ENCODE data around the gene ARHGEF28.

ARHGEF28 gene

DNA sequence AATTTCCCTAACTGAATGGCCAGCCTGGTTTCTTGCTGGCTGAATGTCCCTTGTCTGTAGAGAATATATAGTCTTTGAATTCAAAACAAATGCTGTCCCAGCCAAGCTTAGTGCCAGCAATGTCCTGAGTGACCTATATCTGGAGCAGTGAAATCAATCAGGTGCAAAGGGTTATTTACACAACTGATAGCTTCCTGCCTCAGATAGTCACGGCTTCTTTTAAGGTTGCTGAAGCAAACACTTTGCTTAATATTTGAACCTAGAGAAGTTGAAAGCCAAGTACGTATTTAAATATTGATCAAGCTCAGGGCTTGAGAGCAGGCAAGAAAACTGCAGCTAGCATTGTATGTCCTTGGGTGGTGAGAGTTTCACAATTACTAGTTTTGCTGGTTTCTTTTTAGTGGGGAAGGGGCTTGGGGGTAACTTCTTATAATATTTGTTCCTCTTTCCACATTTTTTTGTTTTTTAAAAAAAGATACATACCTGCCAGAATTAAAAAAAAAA, 2.0 kb upstream of the ARHGEF28 start:
- no peak for DNase-seq

DNA sequence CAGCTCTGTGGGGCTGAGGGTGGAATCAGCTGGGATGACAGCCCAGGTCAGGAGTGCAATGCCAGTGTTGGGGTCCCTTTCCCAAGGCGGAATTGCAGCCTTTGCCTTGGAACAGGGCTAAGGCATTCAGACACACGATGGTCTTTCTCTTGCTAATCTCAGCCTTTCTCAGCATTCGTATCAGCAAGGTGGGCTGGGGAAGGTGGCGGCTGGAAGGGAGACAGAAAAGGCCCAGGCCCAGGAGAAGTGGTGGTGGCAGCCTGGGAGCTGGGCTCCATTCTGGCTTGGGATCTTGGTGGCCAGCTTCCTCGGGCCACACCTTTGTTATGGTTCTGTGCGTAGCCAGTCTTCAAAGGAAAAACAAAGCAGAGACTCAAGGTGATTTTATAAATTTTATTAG, 1.1 kb upstream of the ARHGEF28 start:
- no peak for DNase-seq

DNA sequence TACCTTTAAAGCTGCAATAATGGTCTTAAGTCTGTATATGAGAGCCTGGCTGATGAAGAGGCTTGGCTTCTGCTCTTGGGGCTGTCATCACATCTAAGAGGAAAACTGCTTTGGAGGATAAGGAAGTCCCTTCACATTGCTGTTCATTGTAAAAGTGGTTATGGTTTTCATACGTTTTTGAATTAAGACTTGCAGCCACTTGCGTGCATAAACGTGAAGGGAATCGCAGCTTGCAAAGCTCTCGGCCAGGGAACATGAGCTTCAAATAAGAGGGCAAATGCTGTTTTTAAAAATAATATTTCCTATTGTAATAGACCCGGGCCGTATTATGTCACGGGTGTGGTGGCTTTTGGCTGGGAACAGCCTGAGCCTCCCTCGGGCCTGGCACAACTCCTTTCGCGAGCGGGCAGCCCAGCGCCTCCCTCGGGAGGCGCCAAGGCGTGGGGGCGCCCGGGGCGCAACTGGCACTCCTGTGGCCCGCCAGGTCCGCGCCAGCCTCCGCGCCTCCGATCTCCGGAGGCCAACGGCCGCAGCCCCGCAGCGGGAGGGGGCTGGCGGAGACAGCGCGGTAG, 538 bp upstream of the ARHGEF28 start:
- DNase-seq = no peak

DNA sequence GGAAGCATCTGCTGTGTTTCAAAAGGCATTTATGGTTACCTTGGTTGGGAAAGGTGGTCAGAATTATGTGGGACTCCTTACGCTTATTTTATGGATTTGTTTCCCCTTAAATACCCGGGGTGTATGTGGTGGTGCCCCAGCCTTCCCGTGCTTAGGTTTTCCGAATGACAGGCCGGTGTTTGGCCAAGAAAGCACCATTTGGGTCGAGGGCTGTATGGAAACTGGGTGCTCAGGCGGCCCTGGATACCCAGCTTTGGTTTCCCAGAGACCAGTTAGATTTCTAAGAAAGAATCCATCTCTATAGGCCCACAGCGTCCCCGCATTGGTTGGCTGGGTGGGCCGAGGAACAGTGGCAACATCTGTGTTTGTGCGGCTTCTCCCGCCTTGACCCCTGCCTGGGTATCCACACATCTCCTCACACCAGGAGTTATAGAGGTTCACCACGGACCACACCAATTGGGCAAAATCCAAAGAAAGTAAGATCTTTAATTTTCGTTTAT, 868 bp downstream of the ARHGEF28 start:
- DNase-seq = no peak

DNA sequence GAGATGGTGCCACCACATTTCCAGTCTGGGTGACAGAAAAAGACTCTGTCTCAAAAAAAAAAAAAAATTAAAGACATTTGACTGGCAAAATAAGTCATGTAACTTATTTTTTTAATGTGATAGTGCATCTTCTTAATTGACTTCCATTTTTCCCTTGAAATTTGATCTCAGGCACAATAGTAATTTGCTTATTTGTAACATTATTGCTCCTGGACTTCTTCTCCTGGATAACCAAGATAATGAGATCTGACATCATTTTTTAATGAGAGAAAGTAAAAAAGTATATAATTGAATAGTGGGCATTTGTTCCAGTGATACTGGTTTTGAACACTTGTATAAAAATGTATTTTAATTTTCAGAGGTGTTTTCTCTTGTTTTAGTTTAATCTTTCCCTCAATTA, 3.5 kb downstream of the ARHGEF28 start:
- no peak for DNase-seq

DNA sequence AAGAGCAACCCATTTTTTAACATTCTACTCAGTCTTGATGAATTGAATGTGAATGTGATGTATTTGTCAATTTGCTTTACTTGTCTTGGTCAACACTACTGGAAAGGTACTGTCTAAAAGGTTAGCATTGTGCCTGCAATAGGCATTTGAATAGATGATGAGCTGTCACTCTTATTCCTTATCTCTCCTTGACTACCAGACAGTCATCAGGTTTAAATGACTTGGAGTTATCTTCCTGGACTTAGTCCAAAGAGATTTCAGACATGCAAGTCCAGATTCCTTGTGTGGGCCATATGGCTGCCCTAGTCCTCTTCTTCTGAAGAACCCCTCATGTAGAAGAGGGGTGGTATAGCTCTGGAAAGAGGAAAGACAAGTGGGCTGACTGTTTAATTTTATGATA, 4.8 kb downstream of the ARHGEF28 start:
- DNase-seq = no peak

DNA sequence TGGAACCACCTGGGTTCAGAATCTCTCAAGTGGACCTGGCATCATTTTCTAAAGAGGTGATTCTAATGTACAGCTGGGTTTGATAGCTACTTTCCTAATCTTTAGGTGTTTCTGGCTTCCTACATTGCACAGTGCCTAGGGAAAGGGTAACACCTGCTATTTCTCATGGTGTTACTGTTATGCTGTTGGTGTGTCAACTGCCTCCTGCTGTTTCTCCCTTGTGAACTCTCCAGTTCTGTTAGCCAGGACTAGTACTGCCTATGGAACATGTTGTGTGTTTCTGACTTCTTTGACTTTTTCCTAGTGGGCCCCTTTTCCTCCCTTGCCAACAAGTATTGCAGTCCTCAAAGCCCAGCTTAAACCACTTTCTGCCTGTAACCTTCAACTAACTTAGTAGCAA, 5.5 kb downstream of the ARHGEF28 start:
- no peak for DNase-seq

DNA sequence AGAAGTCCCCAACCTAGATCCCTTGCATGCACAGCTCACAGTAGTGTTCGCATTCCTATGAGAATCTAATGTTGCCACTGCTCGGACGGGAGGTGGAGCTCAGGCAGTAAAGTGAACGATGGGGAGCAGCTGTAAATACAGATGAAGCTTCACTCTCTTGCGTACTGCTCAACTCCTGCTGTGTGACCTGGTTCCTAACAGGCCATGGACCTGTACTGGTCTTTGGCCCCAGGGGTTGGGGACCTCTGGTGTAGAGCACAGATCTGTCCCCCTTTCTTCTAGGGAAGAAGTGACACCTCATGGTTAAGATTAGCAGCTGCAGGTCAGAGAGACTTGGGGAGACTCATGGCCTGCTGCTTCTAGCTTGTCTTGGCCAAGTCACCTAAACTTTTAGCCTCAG, 7.1 kb downstream of the ARHGEF28 start:
- no peak for DNase-seq

DNA sequence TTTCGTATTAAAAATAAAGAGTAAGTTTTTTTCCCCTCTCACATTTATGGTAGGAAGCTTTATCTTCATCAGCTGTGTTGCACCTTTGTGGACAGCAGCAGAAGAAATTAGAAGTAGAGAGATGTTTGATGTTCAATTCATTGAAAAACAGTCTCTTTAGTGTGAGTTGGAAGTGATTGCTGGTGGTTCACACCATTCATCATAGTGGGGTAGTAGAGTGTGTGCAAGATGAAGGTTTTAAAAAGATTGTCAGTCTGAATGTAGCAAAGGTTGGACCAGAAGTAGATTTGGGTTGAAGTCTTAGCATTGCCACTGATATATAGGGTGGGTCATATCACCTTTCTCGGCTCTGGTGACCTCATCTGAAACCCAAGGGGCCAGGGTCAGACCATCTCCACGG, 10.4 kb downstream of the ARHGEF28 start:
- no peak for DNase-seq

DNA sequence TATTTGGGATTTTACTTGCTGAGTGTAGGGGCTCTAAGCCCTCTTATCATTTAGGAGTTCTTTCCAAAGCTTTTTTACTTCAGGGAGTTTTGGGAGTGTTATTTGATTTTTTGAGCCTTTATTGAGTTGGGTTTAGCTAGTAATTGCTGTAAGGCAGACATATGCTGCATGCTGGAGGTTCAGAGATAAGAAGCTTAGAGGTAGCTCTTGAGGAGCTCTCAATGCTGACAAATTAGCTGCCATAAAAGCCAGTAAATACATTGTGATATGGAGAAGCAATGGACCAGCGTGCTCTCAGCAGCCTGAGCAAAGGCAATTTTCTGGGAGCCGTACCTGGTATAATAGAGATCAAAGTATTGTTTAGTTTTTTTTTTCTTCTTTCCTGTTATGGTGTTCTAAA, 11.6 kb downstream of the ARHGEF28 start:
- DNase-seq = no peak

DNA sequence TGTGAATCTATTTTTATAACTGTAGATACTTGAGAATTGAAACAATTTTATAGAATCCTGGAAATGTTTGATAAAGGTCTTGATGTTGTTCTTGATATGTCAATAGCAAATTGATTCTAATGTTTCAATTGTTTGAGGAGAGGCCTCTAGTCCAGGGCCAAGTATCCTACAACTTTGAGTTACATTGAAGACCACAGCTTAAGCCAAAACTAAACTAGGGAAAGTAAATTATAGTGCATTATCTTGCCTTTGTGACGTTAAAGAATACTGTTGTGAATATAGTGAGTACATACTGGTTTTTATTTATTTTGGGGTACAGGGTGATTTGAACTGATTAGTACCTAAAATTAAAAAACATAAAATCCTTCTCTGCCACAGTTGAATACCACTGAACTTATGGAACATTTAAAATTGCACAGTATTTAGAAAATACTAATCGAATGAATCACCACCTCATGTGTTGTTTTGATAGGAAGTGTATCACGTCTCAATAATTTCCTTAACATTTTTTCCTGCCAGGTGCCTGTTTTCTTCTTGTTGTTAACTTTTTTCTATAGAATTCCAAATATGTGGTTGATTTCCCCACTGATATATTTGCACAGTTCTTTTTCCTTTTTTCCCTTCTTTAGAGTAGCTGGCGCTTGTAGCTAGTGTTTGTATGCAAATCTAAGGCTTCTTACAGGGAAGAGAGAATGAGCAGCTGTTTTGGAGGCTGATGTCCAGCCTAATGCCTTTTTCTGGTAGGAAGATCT, 12.5 kb downstream of the ARHGEF28 start:
- DNase-seq = no peak

DNA sequence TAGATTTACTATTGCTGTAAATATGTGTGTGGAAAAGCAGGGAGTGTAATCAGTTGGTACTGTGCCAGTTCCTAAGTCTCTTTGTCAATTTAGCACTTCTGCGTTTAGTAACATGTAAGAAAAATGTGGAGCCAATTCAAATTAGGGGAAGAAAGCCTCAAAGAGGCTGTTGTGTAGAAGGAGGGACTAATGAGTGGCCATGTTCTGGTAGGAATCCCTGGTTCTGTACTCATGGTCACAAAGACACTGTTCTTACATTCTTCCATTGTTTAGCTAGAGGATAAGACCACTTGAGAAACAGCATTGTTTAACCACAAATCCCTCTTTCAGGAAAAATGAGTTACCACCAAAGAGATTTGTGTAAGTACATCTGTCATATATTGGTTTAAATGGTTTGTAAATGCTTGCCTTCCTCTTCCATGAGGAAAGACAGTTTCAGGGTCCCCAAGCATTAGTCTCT, 14.9 kb downstream of the ARHGEF28 start:
- DNase-seq = no peak

DNA sequence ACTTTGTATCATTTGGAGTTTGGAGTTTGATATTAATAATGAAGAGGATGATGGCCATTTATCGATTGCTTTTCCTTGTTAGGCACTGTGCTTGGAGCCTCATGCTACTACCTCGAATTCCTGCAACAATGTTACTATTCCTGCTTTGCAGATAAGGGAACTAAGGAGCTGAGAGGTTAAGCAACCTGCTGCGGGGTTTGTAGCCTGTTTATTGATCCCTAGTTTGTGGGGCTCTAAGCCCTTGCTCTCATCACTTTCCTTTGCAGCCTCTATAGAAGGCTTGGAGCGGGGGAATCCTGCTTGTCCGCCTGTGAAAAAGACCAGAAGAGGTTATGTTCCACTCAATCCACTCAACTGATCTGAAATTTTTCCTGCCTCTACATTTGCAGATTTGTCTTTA, 15.8 kb downstream of the ARHGEF28 start:
- no peak for DNase-seq

DNA sequence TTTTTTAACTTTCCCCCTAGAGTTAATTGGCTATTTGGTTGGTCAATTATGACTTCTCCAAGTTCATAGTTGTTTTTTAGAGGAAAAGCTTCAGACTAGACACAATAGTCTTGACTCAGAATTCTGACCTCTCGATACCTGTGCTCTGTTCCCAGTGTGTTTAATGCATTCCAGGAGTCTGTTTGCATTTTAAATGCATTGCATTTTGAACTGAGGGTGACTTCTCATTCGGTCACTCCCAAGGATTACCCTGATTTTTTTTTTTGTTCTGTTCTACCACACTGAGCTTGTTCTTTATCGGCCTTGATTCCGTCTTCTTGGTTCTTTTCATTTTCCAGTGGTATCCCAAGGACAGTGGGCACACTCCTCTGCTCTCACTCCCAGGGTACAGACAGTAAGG, 16.3 kb downstream of the ARHGEF28 start:
- DNase-seq = no peak

DNA sequence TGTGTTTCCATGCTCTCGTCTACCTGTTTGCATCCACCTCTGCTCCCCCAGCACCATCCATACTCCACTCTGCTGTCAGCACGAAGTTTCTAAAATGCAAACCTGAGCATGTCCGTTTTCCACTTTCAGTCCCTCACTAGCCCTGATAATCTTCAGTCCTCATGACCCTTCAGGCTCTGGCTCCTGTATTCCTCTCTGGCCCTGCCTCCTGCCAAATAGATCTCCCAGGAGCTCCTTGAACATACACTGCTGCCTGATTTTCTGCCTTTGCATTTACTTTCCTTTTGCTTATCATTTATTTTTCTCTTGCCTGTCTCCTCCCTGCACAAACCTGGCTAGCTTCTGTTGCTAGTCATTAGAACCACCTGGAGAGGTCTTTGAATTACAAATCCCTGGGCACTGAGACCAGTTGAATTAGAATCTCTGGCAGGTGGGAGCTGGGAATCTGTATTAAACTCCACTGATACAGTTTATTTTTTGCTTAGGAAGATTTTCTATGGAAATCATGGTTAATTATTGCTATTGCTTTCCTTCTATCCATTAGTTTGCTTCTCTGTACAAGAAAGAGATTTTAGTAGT, 18.5 kb downstream of the ARHGEF28 start:
- DNase-seq = no peak

DNA sequence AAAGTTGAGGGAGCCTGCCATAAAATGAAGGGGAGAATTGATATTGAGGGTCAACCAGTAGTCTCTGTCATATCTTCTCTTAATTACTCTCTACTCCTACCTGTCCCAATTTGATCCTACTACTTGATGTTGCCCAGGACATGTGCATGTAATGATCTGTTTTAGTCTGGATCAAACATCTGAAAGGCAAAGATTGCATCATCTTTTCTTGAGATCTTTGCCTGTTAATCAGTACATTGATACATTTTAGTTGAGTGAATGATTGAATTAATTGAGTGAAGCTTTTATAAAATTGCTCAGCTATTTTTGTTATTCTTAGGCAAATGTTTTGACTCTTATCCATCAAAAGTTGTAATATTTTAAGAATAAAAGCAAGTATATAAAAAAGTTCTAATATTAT, 21.7 kb downstream of the ARHGEF28 start:
- DNase-seq = no peak

DNA sequence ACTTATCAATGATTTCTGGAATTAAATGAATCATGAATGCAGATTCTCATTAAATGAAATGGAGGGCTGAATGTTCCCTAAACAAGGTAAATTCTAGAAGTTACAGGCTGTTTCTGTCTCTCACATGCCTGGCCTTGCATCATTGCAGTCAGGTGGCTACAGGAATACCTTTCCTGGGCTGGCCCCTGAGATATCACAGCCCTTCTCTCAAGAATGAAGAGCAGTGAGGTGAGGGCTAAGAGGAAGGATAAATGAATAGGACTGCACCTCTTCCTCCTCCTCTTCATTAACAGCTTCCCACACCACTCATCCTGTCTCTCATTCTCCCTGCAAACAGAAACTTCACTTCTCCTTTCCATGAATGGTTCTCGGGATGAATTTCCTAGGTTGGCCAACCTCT, 22.5 kb downstream of the ARHGEF28 start:
- no peak for DNase-seq

DNA sequence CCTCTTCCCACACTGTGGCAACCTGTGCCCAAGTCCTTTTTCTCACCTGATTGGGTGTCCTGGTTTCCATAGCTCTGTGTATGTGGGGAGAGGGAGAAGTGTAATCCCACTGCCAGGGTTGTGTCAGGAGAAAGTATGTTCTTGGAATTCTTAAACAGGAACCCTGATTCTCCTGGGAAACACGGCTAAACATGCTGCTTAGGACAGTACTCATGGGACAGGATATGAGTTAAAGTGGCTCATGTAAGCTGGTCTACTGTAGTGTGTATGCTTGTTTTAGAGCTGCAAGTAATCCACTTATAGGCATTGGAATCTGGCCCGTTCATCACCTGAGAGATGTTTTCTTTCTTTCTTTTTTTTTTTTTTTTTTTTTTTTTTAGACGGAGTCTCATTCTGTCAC, 23.9 kb downstream of the ARHGEF28 start:
- no peak for DNase-seq

DNA sequence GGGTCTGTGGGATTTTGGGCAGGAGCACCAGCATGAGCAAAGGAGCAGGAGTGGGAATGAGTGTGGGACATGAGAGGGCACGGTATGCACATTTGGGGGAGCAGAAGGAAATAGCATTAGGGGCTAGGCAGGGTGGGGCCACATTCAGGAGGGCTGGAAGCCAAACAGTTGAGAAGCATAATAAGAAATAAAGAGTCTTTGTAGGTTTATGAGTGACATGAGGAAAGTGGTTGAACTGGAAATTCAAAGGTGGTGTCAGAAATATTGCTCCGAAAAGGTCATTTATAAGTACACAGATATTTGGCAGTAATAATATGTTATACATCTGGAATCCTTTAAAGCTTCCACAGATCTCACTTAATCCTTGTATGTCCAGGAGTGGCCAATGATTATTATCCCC, 26.4 kb downstream of the ARHGEF28 start:
- DNase-seq = no peak

DNA sequence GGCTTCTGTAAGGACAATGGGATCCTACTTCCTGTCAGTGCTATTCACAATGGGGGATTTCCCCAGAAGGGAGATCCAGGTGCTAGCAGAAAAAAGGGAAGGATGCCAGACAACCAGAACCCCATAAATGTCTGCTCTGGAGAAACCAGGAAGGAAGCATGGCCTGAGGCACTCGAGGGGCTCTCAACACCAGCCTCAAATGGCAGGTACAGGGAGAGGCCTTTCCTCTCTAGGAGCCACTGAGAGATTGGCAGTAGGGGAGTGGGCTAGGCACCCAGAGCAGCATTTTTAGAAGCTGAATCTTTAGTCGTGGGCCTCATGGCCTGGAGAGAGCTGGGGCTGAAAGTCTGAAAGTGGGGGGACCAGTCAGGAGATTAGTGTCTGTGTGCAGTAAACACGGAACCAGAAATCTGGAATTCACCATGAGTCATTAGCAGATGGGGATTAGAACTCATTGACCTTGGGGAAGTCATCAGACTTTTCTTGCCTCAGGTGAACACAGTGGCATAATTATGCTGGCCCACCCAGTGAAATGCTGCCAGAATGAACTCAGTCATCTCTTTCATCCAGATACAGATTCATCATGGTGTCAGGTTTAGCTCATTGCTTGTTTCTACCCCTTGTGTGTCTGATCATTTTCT, 28.3 kb downstream of the ARHGEF28 start:
- no peak for DNase-seq

DNA sequence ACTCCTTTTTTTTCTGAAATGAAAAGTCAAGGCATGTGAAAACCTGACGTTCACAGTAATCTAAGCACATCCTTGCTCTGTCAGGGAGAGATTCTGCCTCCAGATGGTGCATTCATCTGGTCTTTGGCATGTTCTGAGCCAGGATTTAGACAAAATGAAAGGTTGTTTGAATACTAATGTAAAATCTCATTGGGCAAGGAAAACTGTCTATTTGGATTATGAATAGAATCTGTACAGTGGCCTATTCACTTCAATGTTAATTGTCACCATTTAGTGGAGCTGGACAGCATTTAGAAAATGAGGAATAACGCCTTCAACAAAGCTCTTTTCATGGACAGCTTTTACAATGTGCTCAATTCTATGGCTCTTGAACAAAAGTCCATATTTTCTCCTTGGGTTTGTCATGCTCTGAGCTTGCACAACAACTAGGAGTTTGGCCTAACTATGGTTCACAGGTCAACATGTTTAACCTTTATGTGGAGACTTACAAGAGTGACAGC, 28.9 kb downstream of the ARHGEF28 start:
- DNase-seq = no peak

DNA sequence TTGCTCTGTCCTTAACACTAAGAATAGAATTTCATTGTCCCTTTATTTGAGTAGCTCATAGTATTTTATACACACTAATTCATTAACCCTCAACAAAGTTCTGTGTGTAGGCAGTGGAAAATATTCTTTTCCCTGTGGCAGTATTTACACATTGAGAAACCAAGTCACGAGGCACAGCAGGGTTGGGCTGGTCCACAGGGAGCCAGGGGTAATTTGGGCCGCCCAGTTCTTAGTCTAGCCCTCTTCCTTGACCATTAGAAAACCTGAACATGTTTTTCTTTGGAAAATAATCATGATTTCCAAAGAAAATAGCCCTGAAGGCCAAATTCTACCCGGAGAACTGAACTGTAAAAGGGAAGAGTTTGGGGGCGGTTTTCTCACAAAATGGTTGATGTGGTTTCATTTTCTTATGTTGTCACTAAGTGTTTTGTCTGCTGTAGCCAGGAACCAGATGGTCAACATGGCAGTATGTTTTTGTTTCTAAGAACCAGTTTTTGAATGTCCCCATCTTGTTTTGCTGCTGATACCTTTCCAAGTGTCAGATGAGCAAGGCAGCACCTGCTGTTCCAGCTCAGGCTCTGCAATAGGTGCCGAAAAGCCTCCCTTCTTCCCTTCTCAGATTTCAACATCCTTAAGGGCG, 29.6 kb downstream of the ARHGEF28 start:
- no peak for DNase-seq

DNA sequence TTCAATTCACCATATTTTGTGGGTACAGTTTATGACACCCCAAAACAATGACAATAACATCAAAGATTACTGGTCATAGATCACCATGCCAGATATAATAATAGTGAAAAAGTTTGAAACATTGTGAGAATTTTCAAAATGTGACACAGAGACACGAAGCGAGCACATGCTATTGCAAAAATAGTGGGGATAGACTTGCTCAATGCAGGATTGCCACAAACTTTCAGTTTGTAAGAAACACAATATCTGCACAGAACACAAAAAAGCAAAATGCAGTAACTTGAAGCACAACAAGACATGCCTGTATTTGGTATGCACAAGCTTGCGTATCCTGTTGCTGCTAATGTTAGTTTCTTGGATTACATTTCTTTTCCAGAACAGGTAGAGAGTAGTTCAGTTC, 35.8 kb downstream of the ARHGEF28 start:
- DNase-seq = no peak

Measured in OCI-M1 (cell line).